GM12892 (cell line): ENCODE measurements around the gene SLCO2A1.

ENCODE experiments used
- POLR2A ChIP-seq: IDR thresholded peaks from 2 replicates; pipeline ENCODE4 v1.6.1; 2011; ENCODE audit warnings: low read depth, low read length, control low read depth
- POLR2AphosphoS5 ChIP-seq: IDR thresholded peaks from 2 replicates; pipeline ENCODE4 v1.6.1; 2011; ENCODE audit warnings: low read depth, low read length, control low read depth
- TAF1 ChIP-seq: IDR thresholded peaks from 2 replicates; pipeline ENCODE4 v1.6.1; 2011; ENCODE audit warnings: low read depth, mild to moderate bottlenecking, control low read depth, low read length, borderline replicate concordance

DNA sequence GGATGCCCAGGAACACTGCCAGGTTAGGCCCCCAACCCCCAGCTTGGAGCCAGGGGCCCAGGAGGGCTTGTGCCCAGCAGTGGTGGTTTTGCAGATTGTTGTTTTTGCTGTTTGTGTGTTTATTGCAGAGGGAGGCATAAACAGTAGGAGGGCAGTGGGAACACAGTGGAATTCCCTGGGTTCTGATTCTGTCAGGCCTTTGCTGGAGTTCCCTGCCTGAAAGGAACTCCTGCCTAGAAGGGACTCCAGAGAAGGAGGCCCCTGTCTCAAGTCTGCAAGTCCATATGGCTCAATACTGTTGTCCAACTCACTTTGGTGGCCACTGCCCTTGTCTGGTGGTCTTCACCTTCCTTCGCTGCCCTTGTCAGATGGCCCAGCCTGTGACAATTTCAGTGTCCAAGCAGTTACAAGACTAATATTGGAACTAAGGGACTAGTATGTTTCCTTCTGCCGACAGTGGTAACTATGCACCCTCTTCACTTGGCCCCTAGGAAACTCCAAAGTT is 86.6 kb downstream of the SLCO2A1 start:
- no peak for TF ChIP-seq TAF1
- TF ChIP-seq POLR2A, result no peak
- TF ChIP-seq POLR2AphosphoS5, result no peak
